ENCODE measurements around the gene ARPC4. TPM values are rescaled to one million over a fixed set of nuclear protein-coding genes. Genes with fewer than 3 reads are reported as not detected.

The ARPC4 gene
- total RNA-seq, 2 donors from 2014 or later: 121 to 152 TPM

GRCh38 chr3:9778143-9779074 lies 14.5 kb upstream of the ARPC4 start:
- TF ChIP-seq POLR2A (IDR thresholded peaks at IDR 0.05): no peak
- TF ChIP-seq POLR2AphosphoS5 (IDR thresholded peaks at IDR 0.05): no peak
- no peak for TF ChIP-seq CTCF (IDR thresholded peaks at IDR 0.05)
- Histone ChIP-seq H3K27me3 (replicated peaks; ENCODE audit: insufficient read depth) (no peaks in the 10 kb centered on the region), H3K4me3 (no peak overlapping the region), H3K27ac (no peak overlapping the region), H3K36me3 (no peaks in the 10 kb centered on the region), H3K4me1 (replicated peaks) (no peaks in the 10 kb centered on the region), H3K9me3 (no peaks in the 10 kb centered on the region)
- intact Hi-C loops (cut with DNase I): no loop called here
- no peak for DNase-seq (ENCODE audit: low spot score)
- 65% methylated on average over 5 of the region's 5 CpGs for WGBS

GRCh38 chr3:9779075-9779593 lies 13.7 kb upstream of the ARPC4 start:
- Histone ChIP-seq H3K4me3 (no peak overlapping the region), H3K27me3 (replicated peaks; ENCODE audit: insufficient read depth) (no peaks in the 10 kb centered on the region), H3K36me3 (peaks cover 4% of the 10 kb centered on the region in 2 donors), H3K27ac (no peak overlapping the region), H3K9me3 (no peaks in the 10 kb centered on the region), H3K4me1 (replicated peaks) (no peaks in the 10 kb centered on the region)
- 83% methylated on average over 6 of the region's 6 CpGs for WGBS
- no peak for DNase-seq (ENCODE audit: low spot score)
- no peak for TF ChIP-seq POLR2A (IDR thresholded peaks at IDR 0.05)
- TF ChIP-seq POLR2AphosphoS5 (IDR thresholded peaks at IDR 0.05): no peak
- TF ChIP-seq CTCF (IDR thresholded peaks at IDR 0.05): no peak
- intact Hi-C loops (cut with DNase I): no loop called here

GRCh38 chr3:9779721-9780457 lies 13.0 kb upstream of the ARPC4 start:
- Histone ChIP-seq H3K27ac (no peak overlapping the region), H3K4me1 (replicated peaks) (no peaks in the 10 kb centered on the region), H3K9me3 (no peaks in the 10 kb centered on the region), H3K4me3 (no peak overlapping the region), H3K36me3 (peaks cover 4% of the 10 kb centered on the region in 2 donors), H3K27me3 (replicated peaks; ENCODE audit: insufficient read depth) (no peaks in the 10 kb centered on the region)
- TF ChIP-seq POLR2A (IDR thresholded peaks at IDR 0.05) (no peak), POLR2AphosphoS5 (IDR thresholded peaks at IDR 0.05) (no peak), CTCF (IDR thresholded peaks at IDR 0.05) (no peak)
- intact Hi-C loops (cut with DNase I): no loop called here
- DNase-seq (ENCODE audit: low spot score): no peak
- 74% methylated on average over 8 of the region's 8 CpGs for WGBS

- no peaks in the 10 kb centered on the region for H3K9me3 ChIP-seq
- DNase-seq (ENCODE audit: low spot score): no peak
- no peak overlapping the region for H3K27ac ChIP-seq
- no peak overlapping the region for H3K4me3 ChIP-seq
- WGBS: 80% methylated on average over 10 of the region's 10 CpGs
- intact Hi-C loops (cut with DNase I): no loop called here
- no peaks in the 10 kb centered on the region for H3K27me3 ChIP-seq (replicated peaks; ENCODE audit: insufficient read depth)
- no peak for TF ChIP-seq POLR2AphosphoS5 (IDR thresholded peaks at IDR 0.05)
- no peak for TF ChIP-seq POLR2A (IDR thresholded peaks at IDR 0.05)
- TF ChIP-seq CTCF (IDR thresholded peaks at IDR 0.05): no peak
- peaks cover 4% of the 10 kb centered on the region in 2 donors for H3K36me3 ChIP-seq
- H3K4me1 ChIP-seq (replicated peaks): no peaks in the 10 kb centered on the region
These were observed 12.4 kb upstream of the ARPC4 start for GRCh38 chr3:9780458-9780812.
